Thymus (tissue), 2 donors: ENCODE data around the gene EED. TPM values are rescaled to one million over a fixed set of nuclear protein-coding genes. Genes with fewer than 3 reads are reported as not detected.

Experiments used
- polyA plus RNA-seq: library from polyadenylated mRNA; stranded (reverse); fragments of 200-250 nt; gene quantifications from one replicate; pipeline ENCODE4 v1.2.3, GENCODE V29; 2013
- total RNA-seq: library from RNA; stranded (reverse); fragments of 120-200 nt; gene quantifications from one replicate; pipeline ENCODE4 v1.2.4, GENCODE V29; 2013
- donor health status: healthy.

The EED gene
- total and polyA plus RNA-seq, 2 donors = 23.8 to 32.1 TPM

Other genes starting within 250 kb of the EED start
- 111 TPM for gene PICALM, start 175.7 kb upstream of the EED start, total RNA-seq
- 93.1 TPM for gene PICALM, start 175.7 kb upstream of the EED start, polyA plus RNA-seq
- 70.3 TPM for gene HIKESHI, start 57.5 kb downstream of the EED start, total RNA-seq
- gene HIKESHI, start 57.5 kb downstream of the EED start, polyA plus RNA-seq = 55.1 TPM
- 0.52 TPM for gene CCDC81, start 130.1 kb downstream of the EED start, total RNA-seq
- gene CCDC81, start 130.1 kb downstream of the EED start, polyA plus RNA-seq = 0.84 TPM